Transverse colon (tissue), 4 donors: Measurements from ENCODE around the gene GAGE12H.
"Not testable (repeated sequence)": the region's sequence is repeated elsewhere in the genome, so short reads cannot be mapped to it uniquely, and the experiment has no call there.

Experiments used
- POLR2A ChIP-seq: fragments of 450-650 bp; IDR thresholded peaks from one replicate; pipeline ENCODE4 v1.6.1; 2016; ENCODE audit warnings: antibody characterized with exemption, mild to moderate bottlenecking, moderate library complexity
- POLR2AphosphoS5 ChIP-seq, 3 donors: sonication (generic); formaldehyde crosslinking; IDR thresholded peaks; one replicate each; pipeline ENCODE4 v1.6.1; 2016; ENCODE audit warnings: antibody characterized with exemption in 3 of 3
- TF ChIP-seq, protein P1 (sequence below), 5 experiments: fragments of 200-600 bp in 3 of 5; fragments of 450-650 bp in 2 of 5; sonication (generic) in 3 of 5; IDR thresholded peaks; 1 replicate in 2 of 5; 2 replicates in 3 of 5; pipeline ENCODE4 v1.5.1; 2016 to 2017; ENCODE audit warnings: antibody characterized with exemption in 5 of 5, inconsistent platforms in 3 of 5, mild to moderate bottlenecking in 2 of 5, moderate library complexity in 1 of 5

DNA sequence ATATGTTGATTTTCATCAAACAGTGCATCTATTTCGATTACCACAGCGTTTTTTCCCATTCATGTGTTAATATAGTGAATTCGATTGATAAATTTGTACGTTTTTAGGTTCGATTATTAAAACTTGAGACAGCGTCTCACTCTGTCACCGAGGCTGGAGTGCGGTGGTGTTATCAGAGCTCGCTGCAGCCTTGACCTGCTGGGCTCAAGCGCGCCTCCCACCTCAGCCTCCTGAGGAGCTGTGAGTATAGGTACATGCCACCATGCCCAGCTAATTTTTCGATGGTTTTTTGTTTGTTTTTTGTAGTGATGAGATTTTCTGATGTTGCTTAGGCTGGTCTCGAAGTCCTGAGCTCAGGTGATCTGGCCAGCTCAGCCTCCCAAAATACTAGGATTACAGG lies 10.6 kb upstream of the GAGE12H start:
- TF ChIP-seq POLR2A; POLR2AphosphoS5 (IDR thresholded peaks at IDR 0.05): not testable (repeated sequence)
- TF ChIP-seq, protein P1, sequence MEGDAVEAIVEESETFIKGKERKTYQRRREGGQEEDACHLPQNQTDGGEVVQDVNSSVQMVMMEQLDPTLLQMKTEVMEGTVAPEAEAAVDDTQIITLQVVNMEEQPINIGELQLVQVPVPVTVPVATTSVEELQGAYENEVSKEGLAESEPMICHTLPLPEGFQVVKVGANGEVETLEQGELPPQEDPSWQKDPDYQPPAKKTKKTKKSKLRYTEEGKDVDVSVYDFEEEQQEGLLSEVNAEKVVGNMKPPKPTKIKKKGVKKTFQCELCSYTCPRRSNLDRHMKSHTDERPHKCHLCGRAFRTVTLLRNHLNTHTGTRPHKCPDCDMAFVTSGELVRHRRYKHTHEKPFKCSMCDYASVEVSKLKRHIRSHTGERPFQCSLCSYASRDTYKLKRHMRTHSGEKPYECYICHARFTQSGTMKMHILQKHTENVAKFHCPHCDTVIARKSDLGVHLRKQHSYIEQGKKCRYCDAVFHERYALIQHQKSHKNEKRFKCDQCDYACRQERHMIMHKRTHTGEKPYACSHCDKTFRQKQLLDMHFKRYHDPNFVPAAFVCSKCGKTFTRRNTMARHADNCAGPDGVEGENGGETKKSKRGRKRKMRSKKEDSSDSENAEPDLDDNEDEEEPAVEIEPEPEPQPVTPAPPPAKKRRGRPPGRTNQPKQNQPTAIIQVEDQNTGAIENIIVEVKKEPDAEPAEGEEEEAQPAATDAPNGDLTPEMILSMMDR (IDR thresholded peaks at IDR 0.05), result not testable (repeated sequence)
